B cell (primary cell): ENCODE measurements around the gene EXOC4. TPM values are rescaled to one million over a fixed set of nuclear protein-coding genes. Genes with fewer than 3 reads are reported as not detected.

Experiments used
- ATAC-seq: fragments of 200-7000 bp; cut with Tn5 transposase; one replicate; pipeline ENCODE4 v1.10.0; 2021; ENCODE audit warnings: low read depth, mild to moderate bottlenecking, moderate number of reproducible peaks, moderate library complexity
- CTCF ChIA-PET: fragments of 350-600 bp; sonication (Branson Sonifier 250); formaldehyde crosslinking; loops from one replicate; lab custom pipeline; 2021; ENCODE audit warnings: antibody characterized with exemption, inconsistent platforms; lab: Charles Lee
- POLR2A ChIA-PET: fragments of 350-600 bp; sonication (Branson Sonifier 250); formaldehyde crosslinking; loops from one replicate; lab custom pipeline; 2021; ENCODE audit warnings: antibody characterized with exemption; lab: Charles Lee
- DNase-seq: peaks from one replicate; pipeline ENCODE4 v3.0.0; 2013
- H2AFZ ChIP-seq: 2 replicates; pipeline ENCODE4 v1.6.1; 2012; ENCODE audit warnings: mild to moderate bottlenecking, low read depth, low read length; ENCODE audit not compliant: insufficient read depth, poor library complexity, severe bottlenecking
- H3K27ac ChIP-seq, 2 donors: 1 replicate in 1 of 2; 2 replicates in 1 of 2; pipeline ENCODE4 v1.5.1; 2012 to 2013; ENCODE audit warnings: low read length in 2 of 2, mild to moderate bottlenecking in 2 of 2, moderate library complexity in 1 of 2
- H3K27me3 ChIP-seq, 4 experiments: fragments of 200-600 bp in 1 of 4; sonication (generic) in 1 of 4; replicated peaks in 1 of 4; 1 replicate in 2 of 4; 2 replicates in 2 of 4; pipeline versions ENCODE4 v1.6.1 to v1.7.0; 2013 to 2016; ENCODE audit warnings: low read length in 3 of 4, mild to moderate bottlenecking in 2 of 4, mixed read lengths in 1 of 4, moderate library complexity in 1 of 4; ENCODE audit not compliant: insufficient read depth in 4 of 4, control insufficient read depth in 3 of 4; ENCODE audit errors: control extremely low read depth in 1 of 4
- H3K36me3 ChIP-seq, 2 experiments: replicated peaks in 1 of 2; 1 replicate in 1 of 2; 2 replicates in 1 of 2; pipeline versions ENCODE4 v1.6.1 to v1.7.1; 2013; ENCODE audit warnings: low read length in 1 of 2; ENCODE audit not compliant: insufficient read depth in 2 of 2, control insufficient read depth in 1 of 2; ENCODE audit errors: control extremely low read depth in 1 of 2, extremely low read depth in 1 of 2
- H3K4me1 ChIP-seq, 2 donors: fragments of 200-600 bp in 1 of 2; sonication (generic) in 1 of 2; 1 replicate in 1 of 2; 2 replicates in 1 of 2; pipeline versions ENCODE4 v1.5.1 to v1.6.1; 2013 to 2017; ENCODE audit warnings: low read length in 2 of 2; ENCODE audit not compliant: control insufficient read depth in 2 of 2, insufficient read depth in 2 of 2
- H3K4me2 ChIP-seq: replicated peaks from 2 replicates; pipeline ENCODE3; 2012; ENCODE audit warnings: mild to moderate bottlenecking, low read depth, low read length; ENCODE audit not compliant: poor library complexity, severe bottlenecking
- H3K4me3 ChIP-seq, 5 experiments: fragments of 200-600 bp in 1 of 5; sonication (generic) in 1 of 5; 1 replicate in 3 of 5; 2 replicates in 2 of 5; pipeline versions ENCODE4 v1.5.1 to v1.7.0; 2011 to 2016; ENCODE audit warnings: low read length in 4 of 5, mild to moderate bottlenecking in 4 of 5, low read depth in 2 of 5, control low read depth in 1 of 5, moderate library complexity in 1 of 5; ENCODE audit not compliant: insufficient read depth in 1 of 5; ENCODE audit errors: control extremely low read depth in 1 of 5, extremely low read depth in 1 of 5
- H3K79me2 ChIP-seq: fragments of 200-600 bp; sonication (generic); one replicate; pipeline ENCODE4 v1.6.0; 2016; ENCODE audit warnings: low read length; ENCODE audit not compliant: control insufficient read depth, insufficient read depth
- H3K9ac ChIP-seq: fragments of 200-600 bp; sonication (generic); 2 replicates; pipeline ENCODE4 v1.6.1; 2017; ENCODE audit warnings: mild to moderate bottlenecking, low read length, moderate library complexity
- H3K9me3 ChIP-seq, 3 donors: one replicate each; pipeline versions ENCODE4 v1.6.1 to v1.7.1; 2013; ENCODE audit warnings: low read length in 2 of 3; ENCODE audit not compliant: control insufficient read depth in 2 of 3, insufficient read depth in 1 of 3; ENCODE audit errors: control extremely low read depth in 1 of 3
- H4K20me1 ChIP-seq: 2 replicates; pipeline ENCODE4 v1.6.0; 2012; ENCODE audit warnings: mild to moderate bottlenecking, low read length; ENCODE audit not compliant: insufficient read depth, control insufficient read depth, poor library complexity, severe bottlenecking
- H3K27ac Mint-ChIP-seq: one replicate; pipeline ENCODE4 v1.8.0; 2021; ENCODE audit warnings: mixed read lengths
- H3K27me3 Mint-ChIP-seq: one replicate; pipeline ENCODE4 v1.8.0; 2021; ENCODE audit warnings: mixed read lengths
- H3K4me1 Mint-ChIP-seq: one replicate; pipeline ENCODE4 v1.8.0; 2021; ENCODE audit warnings: mixed read lengths
- H3K4me3 Mint-ChIP-seq: one replicate; pipeline ENCODE4 v1.8.0; 2021; ENCODE audit warnings: mixed read lengths
- H3K9me3 Mint-ChIP-seq: one replicate; pipeline ENCODE4 v1.8.0; 2022; ENCODE audit warnings: mixed read lengths; ENCODE audit not compliant: insufficient read depth
- CTCF ChIP-seq: fragments of 200-600 bp; IDR thresholded peaks from one replicate; pipeline ENCODE4 v1.8.0; 2022; ENCODE audit warnings: antibody characterized with exemption, mild to moderate bottlenecking
- EZH2 ChIP-seq: IDR thresholded peaks from 2 replicates; pipeline ENCODE4 v1.6.1; 2012; ENCODE audit warnings: borderline replicate concordance, low read depth, mild to moderate bottlenecking, moderate library complexity, low read length; ENCODE audit not compliant: insufficient read depth, poor library complexity, severe bottlenecking
- WGBS: methylation state at CpG from one replicate; pipeline ENCODE4 v1.1.5; 2013; ENCODE audit warnings: missing lambda C conversion rate; ENCODE audit not compliant: insufficient coverage; 5-methylcytosine and 5-hydroxymethylcytosine counted together
- intact Hi-C: fragments of 100-400 bp; cut with micrococcal nuclease; formaldehyde crosslinking; loops from one replicate; pipeline ENCODE4 v1.10.0; 2022
- polyA plus RNA-seq: library from polyadenylated mRNA; depleted of rRNA; stranded (reverse); fragments of >200 nt; gene quantifications from 2 replicates; pipeline ENCODE4 v1.2.3, GENCODE V29; 2012
- total RNA-seq, 2 donors: library from RNA; stranded (reverse); fragments of 120-200 nt in 1 of 2; gene quantifications; 1 replicate in 1 of 2; 2 replicates in 1 of 2; pipeline versions ENCODE4 v1.2.3 to v1.2.4, GENCODE V29; 2013 to 2022

The EXOC4 gene
- total and polyA plus RNA-seq, 2 donors (not counting 1 experiment from before 2014, with no cell fraction given) = 16.7 to 135 TPM

GRCh38 chr7:133301444-133301843 is 48.6 kb downstream of the EXOC4 start:
- H4K20me1 ChIP-seq = no peaks in the 10 kb centered on the region
- no peaks in the 10 kb centered on the region for H3K9me3 ChIP-seq
- Mint-ChIP-seq H3K27ac (no peak overlapping the region), H3K9me3 (no peaks in the 10 kb centered on the region), H3K4me3 (no peak overlapping the region), H3K27me3 (no peaks in the 10 kb centered on the region), H3K4me1 (no peaks in the 10 kb centered on the region)
- no peak for DNase-seq
- H3K4me1 ChIP-seq = no peaks in the 10 kb centered on the region
- H3K36me3 ChIP-seq = peaks cover 0 to 15% of the 10 kb centered on the region in 2 experiments
- ChIA-PET CTCF (no interaction called here), POLR2A (no interaction called here)
- intact Hi-C loops = no loop called here
- no CpG with 5 or more reads among the region's 2 CpGs for WGBS
- ATAC-seq = no peak
- no peak overlapping the region for H3K4me2 ChIP-seq
- H3K79me2 ChIP-seq = peaks cover 18% of the 10 kb centered on the region
- H2AFZ ChIP-seq = no peak overlapping the region
- TF ChIP-seq EZH2 (no peak), CTCF (no peak)
- H3K27me3 ChIP-seq = no peaks in the 10 kb centered on the region
- H3K9ac ChIP-seq = no peak overlapping the region
- H3K4me3 ChIP-seq = no peak overlapping the region
- H3K27ac ChIP-seq = no peak overlapping the region

- peaks cover 4 to 35% of the 10 kb centered on the region in 2 experiments for H3K36me3 ChIP-seq
- H3K4me2 ChIP-seq = no peak overlapping the region
- no peaks in the 10 kb centered on the region for H3K4me1 Mint-ChIP-seq
- H3K9me3 Mint-ChIP-seq = no peaks in the 10 kb centered on the region
- no peak overlapping the region for H2AFZ ChIP-seq
- H3K27ac ChIP-seq = no peak overlapping the region
- ATAC-seq = no peak
- peaks cover 6% of the 10 kb centered on the region for H3K79me2 ChIP-seq
- TF ChIP-seq EZH2 (no peak), CTCF (no peak)
- no peaks in the 10 kb centered on the region for H3K9me3 ChIP-seq
- no peak overlapping the region for H3K4me3 Mint-ChIP-seq
- DNase-seq = no peak
- no peak overlapping the region for H3K9ac ChIP-seq
- intact Hi-C loops = no loop called here
- POLR2A ChIA-PET = no interaction called here
- H3K4me1 ChIP-seq = no peaks in the 10 kb centered on the region
- CTCF ChIA-PET = no interaction called here
- H3K27ac Mint-ChIP-seq = no peak overlapping the region
- no CpG with 5 or more reads among the region's 1 CpG for WGBS
- H3K27me3 ChIP-seq = no peaks in the 10 kb centered on the region
- no peaks in the 10 kb centered on the region for H3K27me3 Mint-ChIP-seq
- no peaks in the 10 kb centered on the region for H4K20me1 ChIP-seq
- no peak overlapping the region for H3K4me3 ChIP-seq
Measured at GRCh38 chr7:133303372-133303771, 50.5 kb downstream of the EXOC4 start.
